HepG2 (cell line): ENCODE results near the gene NMT2. TPM values are rescaled to one million over a fixed set of nuclear protein-coding genes. Genes with fewer than 3 reads are reported as not detected.
A peak's percentile ranks its signal among the peaks of the same experiment; 100 is the strongest.

Source experiments
- AGO2 ChIP-seq: fragments of 200-400 bp; formaldehyde crosslinking; optimal IDR thresholded peaks from 2 replicates; pipeline ENCODE3; 2017; ENCODE audit warnings: mild to moderate bottlenecking, low read depth, low read length, moderate library complexity
- ATF3 ChIP-seq: sonication (generic); formaldehyde crosslinking; IDR thresholded peaks from 2 replicates; pipeline ENCODE4 v1.4.0; 2020; ENCODE audit warnings: missing genetic modification reagents
- CBX1 ChIP-seq: IDR thresholded peaks from one replicate; pipeline ENCODE4 v1.6.1; 2016; ENCODE audit warnings: antibody characterized with exemption, low read depth
- CHD4 ChIP-seq: fragments of 200-600 bp; sonication (generic); IDR thresholded peaks from 2 replicates; pipeline ENCODE4 v1.7.0; 2017; ENCODE audit warnings: mild to moderate bottlenecking, low read length, borderline replicate concordance
- CSRNP2 ChIP-seq: sonication (generic); formaldehyde crosslinking; conservative IDR thresholded peaks from 2 replicates; pipeline ENCODE4 v1.8.0; 2022; ENCODE audit warnings: low read depth, missing genetic modification reagents
- CTCF ChIP-seq: sonication (generic); formaldehyde crosslinking; IDR thresholded peaks from 2 replicates; pipeline ENCODE4 v1.5.0; 2020; ENCODE audit warnings: mild to moderate bottlenecking, missing genetic modification reagents, moderate library complexity
- FOSL1 ChIP-seq: sonication (generic); formaldehyde crosslinking; IDR thresholded peaks from 2 replicates; pipeline ENCODE4 v1.9.0; 2021; ENCODE audit warnings: missing genetic modification reagents, borderline replicate concordance
- HOXA5 ChIP-seq: sonication (generic); formaldehyde crosslinking; IDR thresholded peaks from 2 replicates; pipeline ENCODE4 v1.4.0; 2020; ENCODE audit warnings: missing genetic modification reagents
- IKZF4 ChIP-seq: sonication (generic); formaldehyde crosslinking; IDR thresholded peaks from 2 replicates; pipeline ENCODE4 v1.5.1; 2020; ENCODE audit warnings: borderline replicate concordance, mild to moderate bottlenecking, low read depth, missing genetic modification reagents; ENCODE audit errors: not compliant biosample characterization
- ISX ChIP-seq: sonication (generic); formaldehyde crosslinking; conservative IDR thresholded peaks from 2 replicates; pipeline ENCODE4 v1.5.0; 2020; ENCODE audit warnings: missing genetic modification reagents
- KDM5A ChIP-seq: fragments of 200-600 bp; sonication (generic); IDR thresholded peaks from 2 replicates; pipeline ENCODE4 v1.7.0; 2018; ENCODE audit warnings: antibody characterized with exemption, mild to moderate bottlenecking, low read length, borderline replicate concordance
- KDM6A ChIP-seq: IDR thresholded peaks from 2 replicates; pipeline ENCODE4 v1.6.1; 2016; ENCODE audit warnings: low read depth
- MIXL1 ChIP-seq: IDR thresholded peaks from 2 replicates; pipeline ENCODE4 v1.6.1; 2016
- PHF20 ChIP-seq: sonication (generic); formaldehyde crosslinking; IDR thresholded peaks from 2 replicates; pipeline ENCODE4 v1.5.0; 2020; ENCODE audit warnings: mild to moderate bottlenecking, missing genetic modification reagents
- PHF5A ChIP-seq: IDR thresholded peaks from one replicate; pipeline ENCODE4 v1.6.1; 2018; ENCODE audit warnings: low read depth, missing genetic modification reagents; ENCODE audit not compliant: unreplicated experiment
- PLSCR1 ChIP-seq: sonication (generic); formaldehyde crosslinking; IDR thresholded peaks from 2 replicates; pipeline ENCODE4 v1.5.0; 2020; ENCODE audit warnings: missing genetic modification reagents, mild to moderate bottlenecking, borderline replicate concordance
- PRPF4 ChIP-seq: fragments of 200-400 bp; formaldehyde crosslinking; IDR thresholded peaks from 2 replicates; pipeline ENCODE4 v1.6.1; 2016; ENCODE audit warnings: low read length, low read depth; ENCODE audit not compliant: poor library complexity, severe bottlenecking
- SMC3 ChIP-seq: IDR thresholded peaks from 2 replicates; pipeline ENCODE4 v1.6.1; 2011; ENCODE audit warnings: low read length, improper control_type of control experiment
- SNRNP70 ChIP-seq: fragments of 200-400 bp; formaldehyde crosslinking; IDR thresholded peaks from 2 replicates; pipeline ENCODE4 v1.6.1; 2017; ENCODE audit warnings: mild to moderate bottlenecking, low read depth, low read length, moderate library complexity
- ZEB1 ChIP-seq: IDR thresholded peaks from 2 replicates; pipeline ENCODE4 v1.6.1; 2012; ENCODE audit warnings: mild to moderate bottlenecking, low read depth, inconsistent platforms; ENCODE audit not compliant: insufficient replicate concordance
- ZFP37 ChIP-seq: sonication (generic); formaldehyde crosslinking; IDR thresholded peaks from 2 replicates; pipeline ENCODE4 v1.4.0; 2020; ENCODE audit warnings: missing genetic modification reagents, borderline replicate concordance
- ZGPAT ChIP-seq: IDR thresholded peaks from 2 replicates; pipeline ENCODE4 v1.6.1; 2016; ENCODE audit warnings: mild to moderate bottlenecking
- ZNF317 ChIP-seq: sonication (generic); formaldehyde crosslinking; IDR thresholded peaks from 2 replicates; pipeline ENCODE4 v1.5.0; 2020; ENCODE audit warnings: mild to moderate bottlenecking, missing genetic modification reagents
- polyA plus RNA-seq, 8 experiments: library from polyadenylated mRNA; depleted of rRNA in 3 of 8; stranded (reverse) in 7 of 8; unstranded in 1 of 8; fragments of >200 nt; fragmentation: Illumina TruSeq in 4 of 8; extraction: Trizol in 4 of 8; gene quantifications; 2 replicates each; pipeline versions ENCODE4 v1.2.1 to v1.2.3, GENCODE V29; 2011 to 2016; ENCODE audit warnings: low read depth in 4 of 8, missing spikeins in 1 of 8, mixed read lengths in 1 of 8; ENCODE audit not compliant: insufficient read depth in 1 of 8
- total RNA-seq, 5 experiments: library from RNA; depleted of rRNA; stranded (reverse); fragments of >200 nt; fragmentation: Illumina TruSeq; extraction: Trizol; gene quantifications; 2 replicates each; pipeline ENCODE4 v1.2.3, GENCODE V29; 2016; ENCODE audit warnings: low read depth in 1 of 5

The NMT2 gene
- total and polyA plus RNA-seq, 2 of the 13 experiments (the other 11 are each of a cell fraction or from before 2014, with no cell fraction given) = 10.1 to 23.8 TPM

- no peak for TF ChIP-seq CSRNP2
- peak; percentile 53 for TF ChIP-seq AGO2
- TF ChIP-seq PHF5A = no peak
- 0 out of 2 replicates have a peak, but pooled peaks have one; percentile 8 for TF ChIP-seq HOXA5 (CRISPR knock-in tag)
- TF ChIP-seq MIXL1 (CRISPR knock-in tag) = no peak
- TF ChIP-seq PLSCR1 = no peak
- no peak for TF ChIP-seq ZEB1
- no peak for TF ChIP-seq KDM6A
- TF ChIP-seq ATF3 (CRISPR knock-in tag) = 0 out of 2 replicates have a peak, but pooled peaks have one; percentile 16
- no peak for TF ChIP-seq ZNF317
- no peak for TF ChIP-seq PHF20 (CRISPR knock-in tag)
- no peak for TF ChIP-seq ISX (CRISPR knock-in tag)
- no peak for TF ChIP-seq CBX1
- TF ChIP-seq ZGPAT (CRISPR knock-in tag) = peak; percentile 51; the same call in 1 of the 2 replicates
- TF ChIP-seq ZFP37 = peak; percentile 41; the same call in 1 of the 2 replicates
- TF ChIP-seq SMC3 = no peak
- no peak for TF ChIP-seq PRPF4
- TF ChIP-seq SNRNP70 = no peak
- TF ChIP-seq KDM5A = no peak
- TF ChIP-seq CTCF (CRISPR knock-in tag) = peak; percentile 58
- no peak for TF ChIP-seq IKZF4 (CRISPR knock-in tag)
- no peak for TF ChIP-seq FOSL1 (CRISPR knock-in tag)
- no peak for TF ChIP-seq CHD4
These were observed 842 bp downstream of the NMT2 start (continued) for GRCh38 chr10:15167411-15168290.
